ENCODE data around the gene SP140L. TPM values are rescaled to one million over a fixed set of nuclear protein-coding genes. Genes with fewer than 3 reads are reported as not detected.

Gene SP140L
- polyA plus RNA-seq, 1 of the 3 experiments (the other 2 are of a cell fraction) = 13.5 TPM

GRCh38 chr2:230305416-230306275, 21.3 kb upstream of the SP140L start:
- Histone ChIP-seq H3K79me2 (ENCODE audit: insufficient read depth) (no peaks in the 10 kb centered on the region), H3K9me3 (no peaks in the 10 kb centered on the region; the same call in 1 of the 2 replicates), H3K4me1 (ENCODE audit: control insufficient read depth in 1 of 2, insufficient read depth in 2 of 2, low read depth in 1 of 2, low read length in 1 of 2) (no peaks in the 10 kb centered on the region), H3K4me3 (ENCODE audit: low read depth in 2 of 2, low read length in 1 of 2) (no peak overlapping the region), H2AFZ (ENCODE audit: low read depth) (no peak overlapping the region), H3K9me2 (no peaks in the 10 kb centered on the region), H3K27me3 (ENCODE audit: insufficient read depth) (no peaks in the 10 kb centered on the region), H3K4me2 (no peak overlapping the region), H3K9ac (no peak overlapping the region), H3F3A (replicated peaks; ENCODE audit: insufficient read depth) (no peaks in the 10 kb centered on the region), H3K27ac (ENCODE audit: low read depth in 2 of 2, low read length in 1 of 2) (no peak overlapping the region), H3K36me3 (replicated peaks in 1 of 2; ENCODE audit: control insufficient read depth in 1 of 2, insufficient read depth in 2 of 2, low read length in 1 of 2) (no peaks in the 10 kb centered on the region), H4K20me1 (ENCODE audit: insufficient read depth) (no peaks in the 10 kb centered on the region)
- ChIA-PET CTCF (no interaction called here), POLR2A (no interaction called here)
- 35% methylated on average over 2 of the region's 23 CpGs for WGBS (ENCODE audit: low lambda C conversion rate)
- TF ChIP-seq YY1 (IDR thresholded peaks at IDR 0.05; ENCODE audit: low read depth) (no peak), MAX (IDR thresholded peaks at IDR 0.05; ENCODE audit: low read depth) (no peak)
- DNase-seq = no peak

GRCh38 chr2:230306474-230306873, 20.5 kb upstream of the SP140L start:
- CTCF ChIA-PET = no interaction called here

GRCh38 chr2:230307485-230307884, 19.5 kb upstream of the SP140L start:
- no peaks in the 10 kb centered on the region for H3K36me3 ChIP-seq (replicated peaks in 1 of 2; ENCODE audit: control insufficient read depth in 1 of 2, insufficient read depth in 2 of 2, low read length in 1 of 2)
- H2AFZ ChIP-seq (ENCODE audit: low read depth) = no peak overlapping the region
- H3K79me2 ChIP-seq (ENCODE audit: insufficient read depth) = no peaks in the 10 kb centered on the region
- no peaks in the 10 kb centered on the region; a peak in 1 of 4 replicates for H3K4me1 ChIP-seq (ENCODE audit: control insufficient read depth in 1 of 2, insufficient read depth in 2 of 2, low read depth in 1 of 2, low read length in 1 of 2)
- H3K9ac ChIP-seq = no peak overlapping the region
- H3K4me3 ChIP-seq (ENCODE audit: low read depth in 2 of 2, low read length in 1 of 2) = no peak overlapping the region
- TF ChIP-seq POLR2AphosphoS5 (IDR thresholded peaks at IDR 0.05; ENCODE audit: low read depth, low read length) (no peak), RCOR1 (IDR thresholded peaks at IDR 0.05; ENCODE audit: low read length) (no peak), CHD2 (IDR thresholded peaks at IDR 0.05; ENCODE audit: low read length, partially characterized antibody) (no peak), GATA2 (CRISPR knock-in tag; IDR thresholded peaks at IDR 0.05) (no peak)
- ChIA-PET CTCF (no interaction called here), POLR2A (no interaction called here)
- H4K20me1 ChIP-seq (ENCODE audit: insufficient read depth) = no peaks in the 10 kb centered on the region
- no peak overlapping the region for H3K4me2 ChIP-seq
- no peaks in the 10 kb centered on the region; the same call in 1 of the 2 replicates for H3K9me3 ChIP-seq
- H3K27me3 ChIP-seq (ENCODE audit: insufficient read depth) = no peaks in the 10 kb centered on the region
- H3F3A ChIP-seq (replicated peaks; ENCODE audit: insufficient read depth) = no peaks in the 10 kb centered on the region
- no peak for DNase-seq
- H3K27ac ChIP-seq (ENCODE audit: low read depth in 2 of 2, low read length in 1 of 2) = no peak overlapping the region
- no peaks in the 10 kb centered on the region for H3K9me2 ChIP-seq
- 33% methylated on average over 1 of the region's 2 CpGs for WGBS (ENCODE audit: low lambda C conversion rate)

More at GRCh38 chr2:230306474-230306873, 20.5 kb upstream of the SP140L start:
- TF ChIP-seq SIN3A (IDR thresholded peaks at IDR 0.05; ENCODE audit: borderline replicate concordance, low read depth, low read length) = no peak
- no peak for TF ChIP-seq TAF1 (IDR thresholded peaks at IDR 0.05; ENCODE audit: borderline replicate concordance, low read depth, low read length)
- no peaks in the 10 kb centered on the region for H3K36me3 ChIP-seq (replicated peaks in 1 of 2; ENCODE audit: control insufficient read depth in 1 of 2, insufficient read depth in 2 of 2, low read length in 1 of 2)
- no peak overlapping the region for H3K9ac ChIP-seq
- H3F3A ChIP-seq (replicated peaks; ENCODE audit: insufficient read depth) = no peaks in the 10 kb centered on the region
- H3K9me3 ChIP-seq = no peaks in the 10 kb centered on the region; the same call in 1 of the 2 replicates
- H3K4me1 ChIP-seq (ENCODE audit: control insufficient read depth in 1 of 2, insufficient read depth in 2 of 2, low read depth in 1 of 2, low read length in 1 of 2) = no peaks in the 10 kb centered on the region
- H3K4me2 ChIP-seq = no peak overlapping the region
- no peak for DNase-seq
- POLR2A ChIA-PET = no interaction called here
- no peaks in the 10 kb centered on the region for H3K79me2 ChIP-seq (ENCODE audit: insufficient read depth)
- no peaks in the 10 kb centered on the region for H4K20me1 ChIP-seq (ENCODE audit: insufficient read depth)
- no peak overlapping the region for H3K4me3 ChIP-seq (ENCODE audit: low read depth in 2 of 2, low read length in 1 of 2)
- no peaks in the 10 kb centered on the region for H3K9me2 ChIP-seq
- no peak overlapping the region for H3K27ac ChIP-seq (ENCODE audit: low read depth in 2 of 2, low read length in 1 of 2)
- no CpG with 5 or more reads among the region's 2 CpGs for WGBS (ENCODE audit: low lambda C conversion rate)
- no peak overlapping the region for H2AFZ ChIP-seq (ENCODE audit: low read depth)
- no peaks in the 10 kb centered on the region for H3K27me3 ChIP-seq (ENCODE audit: insufficient read depth)

All from SK-N-SH (cell line).